ENCODE data around the gene PCIF1.

DNA sequence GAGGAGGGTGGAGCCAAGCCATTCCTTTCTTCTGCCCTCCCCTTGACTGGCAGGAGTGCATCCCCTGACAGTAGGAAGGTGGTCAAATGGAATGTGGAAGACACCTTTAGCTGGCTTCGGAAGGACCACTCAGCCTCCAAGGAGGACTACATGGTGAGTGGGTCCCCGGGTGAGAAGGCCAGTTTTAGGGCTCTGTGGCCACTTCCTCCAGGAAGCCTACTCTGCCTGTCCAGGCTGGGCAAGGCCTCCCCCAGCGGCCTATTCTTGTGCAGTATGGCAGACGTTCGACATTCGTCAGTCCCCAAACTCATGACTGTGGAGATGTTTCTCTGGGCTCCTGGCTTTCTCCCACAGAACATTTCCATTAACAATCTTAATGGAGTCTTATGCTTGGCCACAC is 9.1 kb downstream of the PCIF1 start:
- no peak for TF ChIP-seq CTCF (IDR thresholded peaks at IDR 0.05; ENCODE audit: low read depth, low read length)
- no peak for TF ChIP-seq EZH2phosphoT487 (IDR thresholded peaks at IDR 0.05; ENCODE audit: low read depth)

Measured in OCI-LY3 (cell line).